Putamen (tissue), 1 donor: ENCODE measurements around the gene PPP1R13B.

Experiments used
- DNase-seq: peaks from one replicate; pipeline ENCODE4 v3.0.0-alpha.2; 2016; ENCODE audit warnings: low spot score

Gene PPP1R13B

DNA sequence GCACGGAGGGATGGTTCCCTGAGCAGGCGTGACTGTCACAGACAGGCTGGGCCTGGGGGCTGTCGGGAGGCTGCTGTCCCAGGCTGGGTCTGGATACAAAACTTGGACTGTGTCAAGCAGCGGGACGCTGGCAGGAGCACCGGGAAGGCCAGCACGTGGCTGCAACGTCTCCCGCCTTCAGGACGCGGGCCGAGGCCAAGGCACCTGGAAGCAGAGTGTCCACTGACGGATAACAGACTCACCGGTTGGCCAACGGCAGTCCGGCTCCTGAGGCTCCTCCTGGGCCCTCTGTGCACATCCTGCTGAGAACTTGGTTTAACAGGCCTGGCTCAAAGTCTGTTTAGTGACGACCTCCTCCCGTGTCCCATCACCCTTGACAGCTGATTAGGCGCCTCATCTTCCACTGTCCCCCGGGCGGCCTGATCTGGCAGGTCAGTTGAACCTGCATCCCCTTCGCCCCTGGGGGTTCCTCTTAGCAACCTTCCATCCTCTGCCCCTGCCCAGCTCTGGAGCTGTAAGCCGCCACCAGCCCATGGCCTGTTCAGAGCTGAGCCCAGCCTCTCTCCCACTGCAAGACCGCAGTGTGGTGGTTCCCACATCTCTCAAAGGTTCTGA is 134.6 kb downstream of the PPP1R13B start:
- DNase-seq = no peak

DNA sequence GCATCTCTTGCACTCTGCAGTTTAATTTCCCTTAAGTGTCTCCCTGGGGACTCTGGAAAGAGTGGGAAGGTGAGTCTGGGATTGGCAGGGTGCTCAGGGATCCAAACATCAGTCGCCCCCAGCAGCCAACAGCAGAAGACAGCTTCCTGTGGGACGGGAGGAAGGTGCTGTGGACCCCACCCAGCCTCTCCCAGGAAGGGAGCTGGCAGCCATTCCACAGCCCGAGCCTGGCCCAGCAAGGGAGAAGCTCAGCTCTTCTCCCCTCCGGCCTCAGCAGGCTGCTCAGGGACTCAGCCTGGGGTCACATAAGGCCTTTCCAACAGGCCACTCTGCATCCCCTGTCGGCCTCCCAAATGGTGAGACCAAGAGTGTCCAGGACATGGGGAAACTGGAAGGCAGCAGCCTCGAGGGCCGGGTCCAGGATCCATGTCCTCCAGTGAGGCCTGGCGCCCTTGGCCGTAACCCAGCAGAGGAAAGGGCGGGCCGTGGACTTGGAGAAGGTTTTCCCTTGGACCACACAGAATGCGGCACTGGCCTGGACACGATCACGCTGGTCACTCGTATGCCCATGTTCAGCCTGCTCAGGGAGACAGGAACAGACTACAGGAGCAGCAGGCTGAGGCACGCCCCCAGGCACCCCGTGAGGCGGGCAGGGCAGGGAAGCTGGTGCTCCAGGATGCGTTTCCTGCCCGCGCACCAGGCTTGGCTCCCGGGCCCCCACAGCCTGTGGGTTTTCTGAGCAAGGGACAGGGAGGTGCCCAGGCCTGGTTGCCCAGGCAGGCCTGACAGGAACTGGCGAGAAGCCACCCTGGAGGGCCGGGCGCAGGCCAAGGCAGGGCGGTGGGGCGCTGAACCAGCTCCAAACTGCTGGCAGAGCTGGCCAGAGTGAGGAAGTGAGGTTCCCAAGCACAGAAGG is 135.6 kb downstream of the PPP1R13B start:
- DNase-seq = no peak

DNA sequence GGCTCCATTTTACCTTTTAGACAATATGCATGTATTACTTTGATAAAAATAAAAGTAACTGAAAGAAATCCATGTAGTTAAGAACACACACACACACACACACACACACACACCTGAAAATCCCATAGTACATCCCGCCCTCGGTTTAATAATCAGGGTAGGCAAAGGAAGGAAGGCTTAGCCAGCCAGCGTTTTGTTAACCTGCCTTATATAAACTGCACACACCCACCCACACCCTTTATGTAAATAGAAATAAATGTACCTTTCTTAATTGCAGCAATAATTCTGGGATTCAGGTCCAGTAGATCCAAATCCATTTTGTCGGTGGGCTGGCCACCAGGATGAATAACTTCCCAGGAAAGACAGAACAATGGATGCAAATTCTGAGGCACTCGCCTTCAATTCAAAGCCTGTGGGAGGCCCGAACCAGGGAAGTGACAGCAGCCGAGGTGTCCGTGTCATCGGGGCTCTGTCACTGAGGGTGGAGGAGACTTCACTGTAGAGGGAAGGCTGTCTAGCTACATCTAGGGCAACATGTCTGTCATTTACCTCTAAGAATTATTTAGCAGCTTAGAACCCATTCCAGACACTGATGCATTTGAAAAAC is 136.5 kb downstream of the PPP1R13B start:
- DNase-seq = no peak

DNA sequence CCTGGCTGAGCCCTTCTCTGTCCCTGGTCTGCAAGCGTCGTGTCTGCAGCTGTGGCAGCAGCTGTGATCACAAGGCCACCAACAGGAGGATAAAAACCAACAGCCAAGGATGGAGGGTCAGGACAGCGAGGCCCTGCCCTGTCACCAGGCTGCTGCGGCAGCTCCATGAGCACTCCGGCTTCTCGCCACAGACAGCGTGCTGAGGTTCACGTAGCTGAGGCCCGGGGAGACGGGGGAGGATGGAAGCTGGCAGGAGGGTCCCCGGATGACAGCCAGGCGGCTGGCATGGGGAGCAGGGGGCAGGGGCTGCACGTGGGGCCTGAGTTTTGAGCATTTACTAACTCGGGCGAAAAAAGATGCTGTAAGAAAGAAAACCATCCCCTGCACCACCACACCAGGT is 137.6 kb downstream of the PPP1R13B start:
- no peak for DNase-seq

DNA sequence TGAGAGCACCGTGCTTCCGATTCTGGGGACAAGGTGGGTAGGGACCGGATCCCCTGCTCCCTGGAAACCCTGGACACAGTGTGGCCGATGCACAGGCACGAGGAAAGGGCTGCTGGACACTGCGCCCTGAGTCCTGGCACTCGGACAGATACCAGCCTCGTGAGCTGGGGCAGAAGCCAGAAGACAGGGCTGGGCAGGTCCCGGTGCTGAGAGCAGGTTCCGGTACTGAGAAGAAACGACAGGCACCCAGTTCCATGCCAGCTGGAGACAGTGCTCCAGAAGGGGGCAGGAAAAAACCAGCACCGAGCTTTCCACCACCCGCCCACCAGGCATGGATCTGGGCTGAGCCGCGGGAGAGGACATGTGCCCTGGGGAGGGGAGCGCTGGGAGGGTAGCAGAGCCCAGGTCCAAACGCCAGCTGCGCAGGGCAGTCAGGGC is 138.6 kb downstream of the PPP1R13B start:
- no peak for DNase-seq

DNA sequence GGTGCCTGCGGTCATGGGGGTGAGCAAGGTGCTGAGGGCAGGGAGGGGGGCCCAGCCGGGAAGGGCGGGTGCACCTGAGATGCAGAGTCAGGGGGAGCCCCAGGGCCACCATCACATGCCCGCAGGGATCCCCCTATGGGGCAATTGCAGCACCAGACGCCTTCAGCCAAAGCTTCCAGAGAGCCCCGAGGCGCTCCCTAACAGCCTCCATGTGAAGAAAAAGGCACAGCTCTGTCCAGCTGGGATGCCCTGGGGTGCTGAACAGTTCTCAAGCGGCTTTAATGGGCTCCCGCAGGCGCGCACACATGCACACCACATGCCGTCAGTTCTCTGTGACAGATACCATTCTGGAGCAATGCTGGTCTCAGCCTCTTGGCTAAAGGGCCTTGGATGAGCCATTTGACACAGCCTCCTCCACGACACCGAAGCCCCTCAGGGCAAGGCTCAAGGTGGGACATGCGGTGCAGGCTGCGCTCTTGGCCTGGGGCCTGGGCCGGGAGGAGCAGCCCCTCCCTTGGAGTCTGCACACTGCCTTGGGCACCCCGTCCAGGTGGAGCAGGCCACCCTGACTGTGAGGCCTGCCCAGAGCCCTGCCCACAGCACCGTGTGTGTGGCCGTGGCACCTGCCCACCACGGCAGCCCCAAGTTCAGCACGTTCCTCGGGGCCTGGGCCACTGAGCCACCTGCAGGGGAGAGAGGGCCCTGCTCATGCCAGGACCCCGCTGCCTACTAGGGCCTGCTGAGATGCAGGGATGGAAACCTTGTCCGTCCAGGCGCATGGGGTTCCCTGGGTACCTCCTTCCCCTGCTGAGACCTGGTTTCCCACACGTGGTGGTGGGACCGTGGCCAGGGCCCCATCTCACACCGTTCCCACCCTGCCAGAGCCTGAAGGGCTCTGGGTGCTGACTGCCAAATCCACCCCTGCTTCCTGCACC is 139.8 kb downstream of the PPP1R13B start:
- no peak for DNase-seq

DNA sequence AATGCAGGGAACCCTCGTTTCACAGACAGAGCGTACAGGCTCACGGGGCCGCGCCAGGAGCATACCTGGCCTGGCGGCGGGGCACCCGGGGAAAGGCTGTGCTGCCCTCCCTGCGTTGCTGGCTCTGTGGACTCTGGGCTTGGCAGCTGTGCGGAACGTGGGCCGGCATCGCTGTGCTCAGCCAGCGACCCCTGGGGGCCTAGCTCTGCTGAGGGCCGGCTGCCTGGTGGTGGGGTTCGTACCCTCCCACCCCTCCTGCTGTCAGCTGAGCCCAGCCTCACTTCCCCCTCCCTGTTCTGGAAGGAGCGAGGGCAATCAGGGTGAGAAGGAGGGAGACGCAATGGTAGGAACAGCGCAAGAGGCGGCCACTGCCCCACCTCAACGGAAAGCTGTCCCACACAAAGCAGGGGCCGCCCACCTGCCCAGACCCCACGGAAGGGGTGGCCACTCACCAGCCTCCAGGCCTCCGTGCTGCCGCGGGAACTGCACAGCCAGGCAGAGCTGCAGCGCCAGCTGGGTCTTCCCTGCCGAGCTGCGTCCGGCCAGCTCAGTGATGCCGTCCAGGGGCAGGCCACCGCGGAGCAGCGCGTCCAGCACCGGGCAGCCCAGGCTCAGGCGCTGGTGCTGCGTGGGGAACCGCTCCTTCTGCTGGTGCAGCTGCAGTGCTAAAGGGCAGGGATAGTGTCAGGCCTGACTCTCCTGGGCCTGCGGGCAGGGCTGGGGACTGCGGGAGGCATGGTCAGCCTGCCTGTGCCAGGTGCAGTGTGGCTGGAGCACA is 140.6 kb downstream of the PPP1R13B start:
- no peak for DNase-seq

DNA sequence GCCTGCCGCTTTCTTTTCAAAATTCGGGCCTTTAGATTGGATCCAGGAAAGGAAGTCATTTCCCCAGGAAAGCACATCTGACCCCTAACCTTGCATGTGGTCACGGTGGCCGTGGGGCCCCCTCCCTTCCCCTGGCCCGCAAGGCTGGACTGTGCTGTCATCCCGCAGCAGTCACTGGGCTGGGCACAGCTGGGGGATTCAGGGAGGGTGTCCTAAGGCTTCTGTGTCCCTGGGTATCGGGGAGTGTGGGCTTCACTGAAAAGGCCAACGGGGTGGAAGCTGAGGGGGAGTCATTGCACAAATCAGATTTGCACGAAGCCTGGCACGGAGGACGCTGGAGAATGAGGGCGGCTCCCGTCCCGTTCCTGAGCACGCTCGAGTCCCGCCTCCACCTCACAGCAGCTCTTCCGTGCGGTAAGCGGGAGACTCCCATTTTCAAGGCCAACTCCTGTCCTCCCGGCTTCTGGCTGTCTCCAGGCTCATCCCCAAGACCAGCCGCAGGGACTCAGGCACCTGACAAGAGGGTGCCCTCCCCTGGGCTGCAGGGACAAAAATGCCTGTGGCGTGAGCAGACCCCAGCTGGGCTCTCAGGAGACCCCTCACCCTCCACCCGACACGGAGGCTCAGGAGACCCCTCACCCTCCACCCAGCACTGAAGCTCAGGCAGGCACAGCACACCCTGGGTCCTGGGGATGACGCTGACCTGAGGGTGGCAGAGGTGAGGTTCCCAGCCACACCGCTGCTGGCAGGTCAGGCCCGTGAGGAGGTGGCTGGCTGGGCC is 141.7 kb downstream of the PPP1R13B start:
- no peak for DNase-seq

DNA sequence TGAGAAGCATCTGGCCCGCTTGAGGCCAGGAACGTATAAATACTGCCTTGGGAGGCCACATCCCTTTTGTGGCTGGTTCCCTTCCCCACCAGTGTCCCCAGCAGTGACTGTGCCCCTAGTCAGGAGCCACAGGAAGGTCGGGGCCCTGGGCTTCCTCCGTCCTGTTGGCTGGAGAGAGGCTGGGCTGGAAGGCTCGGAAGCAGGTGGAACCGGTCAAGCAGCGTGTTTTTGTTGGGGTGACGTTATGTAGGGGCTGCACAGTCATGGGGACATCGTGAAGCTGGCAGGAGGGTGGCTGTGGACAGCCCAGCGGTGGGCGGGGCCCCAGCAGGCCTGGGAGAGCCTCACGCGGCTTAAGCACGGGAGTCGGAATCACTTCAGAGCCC is 142.3 kb downstream of the PPP1R13B start:
- DNase-seq = no peak

DNA sequence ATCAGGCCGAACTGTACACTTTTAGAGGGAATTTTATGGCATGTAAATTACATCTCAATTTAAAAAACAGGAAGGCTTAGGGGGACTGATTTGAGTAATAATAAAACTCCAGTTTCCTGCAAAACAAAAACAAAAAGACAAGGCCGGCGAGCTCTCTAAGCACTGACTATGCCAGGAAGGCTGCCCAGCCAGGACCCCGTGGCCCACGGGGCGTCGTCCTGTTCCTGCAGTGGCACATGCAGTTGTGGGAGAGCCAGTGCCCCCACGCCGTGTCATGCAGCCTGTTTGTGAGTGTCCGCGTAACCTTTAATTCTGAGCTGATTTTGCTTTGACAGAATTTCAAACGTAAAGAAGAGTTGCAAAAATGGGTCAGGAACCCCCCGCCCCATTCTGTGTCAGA is 142.7 kb downstream of the PPP1R13B start:
- DNase-seq = no peak

DNA sequence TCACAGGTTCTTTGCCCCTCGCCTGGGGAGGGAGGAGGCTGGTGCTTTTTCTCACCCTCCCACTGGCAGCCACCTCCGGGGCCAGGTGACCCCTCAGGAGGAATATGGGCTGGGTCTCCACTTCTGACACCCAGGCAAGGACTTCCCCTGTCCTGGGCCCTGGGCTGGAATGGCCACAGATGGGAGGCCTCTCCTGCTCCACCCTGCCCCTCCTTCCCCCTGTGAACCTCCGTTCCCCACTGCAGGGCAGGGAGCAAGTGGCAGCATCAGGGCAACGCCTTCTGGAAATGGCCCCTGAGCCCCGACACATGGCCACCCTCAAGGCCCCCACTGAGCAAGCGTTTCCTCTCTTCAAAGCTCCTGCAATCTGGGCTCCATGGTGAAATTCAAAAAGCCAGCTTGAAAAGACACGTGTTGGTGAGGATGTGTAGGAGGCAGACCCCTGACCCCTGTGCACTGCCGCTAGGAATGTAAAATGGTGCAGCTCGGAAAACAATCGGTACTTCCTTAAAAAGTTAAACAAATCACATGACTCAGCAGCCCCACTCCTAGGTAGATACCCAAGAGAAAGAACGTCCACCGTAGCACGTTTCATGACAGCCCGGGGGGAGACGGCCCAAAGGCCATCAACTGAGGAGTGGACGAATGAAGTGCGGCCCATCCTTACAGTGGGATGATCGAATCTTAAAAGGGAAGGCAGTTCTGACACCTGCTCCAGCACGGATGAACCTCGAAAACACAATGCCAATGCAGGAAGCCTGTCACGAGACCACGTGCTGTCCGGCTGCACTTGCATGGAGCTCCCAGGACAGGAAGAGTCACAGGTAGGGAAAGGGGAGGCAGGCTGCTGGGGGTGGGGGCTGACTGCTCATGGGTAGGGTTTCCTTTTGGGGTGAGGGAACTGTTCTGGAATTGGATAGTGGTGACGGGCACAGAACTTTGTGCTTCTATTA is 143.7 kb downstream of the PPP1R13B start:
- DNase-seq = no peak

DNA sequence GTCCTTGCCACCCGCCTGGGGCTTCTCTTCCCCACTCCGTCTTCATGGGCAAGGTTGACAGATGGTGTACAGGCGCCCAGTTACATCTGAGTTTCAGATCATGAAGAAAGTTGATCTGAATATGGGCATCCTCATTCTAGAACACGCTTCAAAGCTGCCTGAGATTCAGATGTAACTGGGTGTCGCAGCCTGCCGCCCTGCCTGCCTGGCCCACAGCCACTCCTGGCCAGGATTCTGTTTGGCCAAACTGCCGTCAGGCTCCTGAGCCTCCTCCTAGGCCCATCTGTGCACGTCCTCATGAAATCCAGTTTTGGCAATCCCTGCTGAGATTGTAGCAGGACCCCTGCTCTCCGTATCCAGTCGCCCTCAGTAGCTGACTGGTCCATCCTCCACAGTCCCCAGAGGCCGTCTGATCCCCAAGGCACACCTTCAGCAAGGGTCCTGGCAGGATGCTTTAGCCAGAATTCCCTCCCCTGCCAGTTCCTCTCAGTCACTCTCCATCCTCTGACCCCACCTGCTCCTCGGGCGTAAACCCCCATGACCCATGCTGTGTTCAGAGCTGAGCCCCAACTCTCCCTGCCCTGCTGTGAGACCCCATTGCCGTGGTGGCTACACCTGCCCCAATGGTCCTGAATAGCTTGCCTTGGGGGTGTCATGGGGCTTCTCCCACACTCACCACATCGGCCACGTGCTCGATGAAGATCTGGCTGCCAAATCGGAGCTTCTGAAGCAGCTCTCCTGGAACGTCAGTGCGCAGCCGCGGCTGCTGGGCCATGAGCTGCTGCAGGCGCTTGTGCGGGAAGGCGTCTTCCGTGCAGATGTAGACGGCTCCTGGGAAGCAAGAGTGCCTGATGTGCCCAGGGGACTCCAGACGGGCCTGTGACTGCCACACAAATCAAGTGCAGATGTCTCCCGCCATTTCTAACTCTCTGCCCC is 144.6 kb downstream of the PPP1R13B start:
- DNase-seq = no peak

DNA sequence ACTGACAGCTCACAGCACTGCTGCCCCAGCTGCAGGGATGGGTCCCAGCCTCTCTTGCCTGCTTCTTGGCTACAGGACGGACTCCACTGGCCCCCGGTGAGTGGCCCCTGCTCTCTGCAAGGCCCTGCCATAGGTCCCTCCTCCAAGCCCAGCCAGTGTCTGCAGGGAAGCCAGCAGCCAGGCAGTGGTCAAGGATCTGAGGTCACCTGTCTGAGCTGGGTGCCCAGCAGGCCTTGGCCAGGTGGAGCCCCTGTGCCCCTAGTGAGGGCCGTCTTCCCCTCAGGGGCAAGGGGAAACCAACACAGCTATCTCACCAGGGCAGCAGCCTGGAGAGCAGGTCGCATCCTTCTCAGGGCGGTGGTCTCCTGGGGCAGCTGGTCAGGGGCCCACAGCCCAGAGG is 145.3 kb downstream of the PPP1R13B start:
- no peak for DNase-seq

DNA sequence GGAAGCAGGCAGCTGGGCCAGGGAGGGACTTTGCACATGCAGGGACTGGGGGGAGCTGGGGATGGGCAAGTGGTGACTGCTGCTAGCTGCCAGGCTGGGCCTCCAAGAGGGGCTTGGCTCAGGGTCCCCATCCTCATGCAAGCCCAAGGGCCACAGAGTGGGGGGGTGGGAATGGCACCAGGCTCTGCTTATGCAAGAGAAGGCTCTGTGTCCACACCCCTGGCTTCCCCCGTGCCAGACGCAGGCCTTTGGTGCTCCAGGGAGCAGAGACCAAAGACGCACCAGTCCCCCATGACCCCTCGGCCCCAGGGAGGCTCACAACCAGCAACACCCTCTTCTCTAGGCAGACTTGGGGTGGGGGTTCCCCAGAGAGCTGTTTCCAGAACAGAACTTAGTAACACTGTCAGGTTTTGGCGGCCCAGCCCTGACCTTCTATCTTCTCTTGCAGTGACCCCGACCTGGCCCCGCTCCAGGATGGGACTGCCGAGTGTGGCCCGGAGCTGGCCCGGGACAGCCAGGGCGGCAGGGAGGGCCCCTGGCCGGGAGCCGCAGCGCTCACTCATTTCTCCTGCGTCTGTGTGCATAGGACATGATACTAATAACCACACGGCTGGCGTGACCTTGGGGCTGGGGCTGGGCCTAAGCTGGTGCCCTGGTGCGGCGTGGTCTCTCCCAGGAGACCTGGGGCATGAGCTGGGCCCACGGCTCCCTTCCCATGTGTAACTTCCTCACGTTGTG is 146.5 kb downstream of the PPP1R13B start:
- DNase-seq = no peak

DNA sequence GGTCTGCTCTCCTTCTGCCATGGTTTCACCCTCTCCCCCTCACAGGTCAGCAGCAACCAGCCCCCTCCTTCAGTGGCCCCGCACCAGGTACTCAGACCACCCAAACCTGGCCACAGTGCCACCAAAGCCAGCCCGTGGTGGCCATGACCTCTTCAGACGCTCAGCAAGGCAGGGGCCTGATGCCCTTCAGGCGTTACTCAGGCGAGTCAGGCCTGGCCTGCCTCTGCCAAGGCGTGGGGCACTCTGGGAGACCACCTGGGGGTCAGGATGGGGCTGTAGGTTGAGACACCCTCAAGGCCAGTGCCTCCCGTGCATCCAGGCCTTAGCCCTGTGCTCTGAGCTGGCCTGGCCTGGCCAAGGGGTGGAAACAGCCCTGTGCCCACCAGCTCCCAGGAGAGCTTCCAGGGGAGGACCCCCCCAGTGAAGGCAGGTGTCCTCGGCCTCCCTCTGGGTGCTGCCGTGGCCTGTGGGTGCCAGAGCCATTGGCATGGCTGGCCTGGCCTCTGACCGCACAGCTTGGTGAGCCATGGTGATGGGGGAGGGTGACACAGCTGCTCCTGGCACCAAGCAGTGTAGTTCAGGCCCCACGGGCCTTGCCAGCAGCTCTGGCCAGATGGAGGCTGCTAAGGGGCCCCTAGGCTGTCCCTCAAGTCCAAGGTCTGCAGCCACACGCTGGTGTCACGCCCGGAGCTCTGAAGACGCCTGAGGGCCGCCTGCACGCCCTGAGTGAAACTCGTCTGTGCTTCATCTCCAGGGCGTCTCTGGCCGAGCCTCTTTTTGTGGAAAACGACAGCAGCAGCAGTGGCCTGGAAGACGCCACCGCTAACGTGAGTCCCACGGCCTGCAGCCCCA is 147.2 kb downstream of the PPP1R13B start:
- DNase-seq = peak; percentile 80

DNA sequence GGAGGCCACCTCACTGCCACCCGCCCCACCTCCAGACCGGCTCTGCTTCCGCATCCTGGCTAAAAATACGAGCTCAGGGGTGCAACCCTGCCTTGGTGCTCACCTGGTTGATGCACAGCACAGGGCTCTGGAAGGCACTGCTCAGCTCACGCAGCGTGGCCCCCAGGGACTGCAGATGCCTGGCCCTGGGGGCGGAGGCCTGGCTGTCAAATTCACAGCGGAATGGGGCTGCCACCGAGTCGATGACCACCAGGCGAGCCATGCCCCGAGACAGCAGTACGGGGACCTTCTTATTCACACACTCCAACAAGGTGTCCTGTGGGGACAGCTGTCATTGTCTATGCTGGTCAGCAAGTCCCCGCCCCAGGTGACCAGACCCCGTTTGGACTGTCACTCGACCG is 148.1 kb downstream of the PPP1R13B start:
- DNase-seq = no peak
